D721Med (cell line): ENCODE data around the gene ICAM1.

Experiments
- DNase-seq: peaks from one replicate; pipeline ENCODE4 v3.0.0; 2011; ENCODE audit warnings: low spot score; ENCODE audit not compliant: insufficient read length
- FAIRE-seq: peaks from 2 replicates; lab custom pipeline; 2011; peaks lifted over from hg19 to GRCh38; lab: Jason Lieb, UNC
- TF ChIP-seq, protein P1 (sequence below): IDR thresholded peaks from 2 replicates; pipeline ENCODE4 v1.5.1; 2012; ENCODE audit warnings: mild to moderate bottlenecking, control low read depth; ENCODE audit not compliant: insufficient read depth; ENCODE audit errors: missing control alignments

The ICAM1 gene

DNA sequence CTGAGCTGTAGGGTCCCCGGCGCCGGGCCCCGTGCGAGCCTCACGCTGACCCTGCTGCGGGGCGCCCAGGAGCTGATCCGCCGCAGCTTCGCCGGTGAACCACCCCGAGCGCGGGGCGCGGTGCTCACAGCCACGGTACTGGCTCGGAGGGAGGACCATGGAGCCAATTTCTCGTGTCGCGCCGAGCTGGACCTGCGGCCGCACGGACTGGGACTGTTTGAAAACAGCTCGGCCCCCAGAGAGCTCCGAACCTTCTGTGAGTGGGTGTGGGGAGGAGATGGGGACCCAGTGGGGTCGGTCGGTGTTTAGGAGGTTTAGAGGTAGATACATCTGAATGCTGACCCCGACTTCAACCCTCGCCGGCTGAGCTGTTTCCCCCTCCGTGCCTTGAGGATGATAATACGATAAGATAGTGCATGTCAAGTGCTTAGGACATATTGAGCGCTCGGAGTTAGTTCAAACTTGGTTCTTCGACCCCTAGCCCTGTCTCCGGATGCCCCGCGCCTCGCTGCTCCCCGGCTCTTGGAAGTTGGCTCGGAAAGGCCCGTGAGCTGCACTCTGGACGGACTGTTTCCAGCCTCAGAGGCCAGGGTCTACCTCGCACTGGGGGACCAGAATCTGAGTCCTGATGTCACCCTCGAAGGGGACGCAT is 20.8 kb downstream of the ICAM1 start:
- no peak for DNase-seq
- TF ChIP-seq, protein P1, sequence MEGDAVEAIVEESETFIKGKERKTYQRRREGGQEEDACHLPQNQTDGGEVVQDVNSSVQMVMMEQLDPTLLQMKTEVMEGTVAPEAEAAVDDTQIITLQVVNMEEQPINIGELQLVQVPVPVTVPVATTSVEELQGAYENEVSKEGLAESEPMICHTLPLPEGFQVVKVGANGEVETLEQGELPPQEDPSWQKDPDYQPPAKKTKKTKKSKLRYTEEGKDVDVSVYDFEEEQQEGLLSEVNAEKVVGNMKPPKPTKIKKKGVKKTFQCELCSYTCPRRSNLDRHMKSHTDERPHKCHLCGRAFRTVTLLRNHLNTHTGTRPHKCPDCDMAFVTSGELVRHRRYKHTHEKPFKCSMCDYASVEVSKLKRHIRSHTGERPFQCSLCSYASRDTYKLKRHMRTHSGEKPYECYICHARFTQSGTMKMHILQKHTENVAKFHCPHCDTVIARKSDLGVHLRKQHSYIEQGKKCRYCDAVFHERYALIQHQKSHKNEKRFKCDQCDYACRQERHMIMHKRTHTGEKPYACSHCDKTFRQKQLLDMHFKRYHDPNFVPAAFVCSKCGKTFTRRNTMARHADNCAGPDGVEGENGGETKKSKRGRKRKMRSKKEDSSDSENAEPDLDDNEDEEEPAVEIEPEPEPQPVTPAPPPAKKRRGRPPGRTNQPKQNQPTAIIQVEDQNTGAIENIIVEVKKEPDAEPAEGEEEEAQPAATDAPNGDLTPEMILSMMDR, result no peak
- FAIRE-seq, result no peak

GRCh38 chr19:10292206-10292788 is 21.4 kb downstream of the ICAM1 start:
- DNase-seq, result peak; percentile 90
- FAIRE-seq, result no peak
- TF ChIP-seq, protein P1, result no peak

DNA sequence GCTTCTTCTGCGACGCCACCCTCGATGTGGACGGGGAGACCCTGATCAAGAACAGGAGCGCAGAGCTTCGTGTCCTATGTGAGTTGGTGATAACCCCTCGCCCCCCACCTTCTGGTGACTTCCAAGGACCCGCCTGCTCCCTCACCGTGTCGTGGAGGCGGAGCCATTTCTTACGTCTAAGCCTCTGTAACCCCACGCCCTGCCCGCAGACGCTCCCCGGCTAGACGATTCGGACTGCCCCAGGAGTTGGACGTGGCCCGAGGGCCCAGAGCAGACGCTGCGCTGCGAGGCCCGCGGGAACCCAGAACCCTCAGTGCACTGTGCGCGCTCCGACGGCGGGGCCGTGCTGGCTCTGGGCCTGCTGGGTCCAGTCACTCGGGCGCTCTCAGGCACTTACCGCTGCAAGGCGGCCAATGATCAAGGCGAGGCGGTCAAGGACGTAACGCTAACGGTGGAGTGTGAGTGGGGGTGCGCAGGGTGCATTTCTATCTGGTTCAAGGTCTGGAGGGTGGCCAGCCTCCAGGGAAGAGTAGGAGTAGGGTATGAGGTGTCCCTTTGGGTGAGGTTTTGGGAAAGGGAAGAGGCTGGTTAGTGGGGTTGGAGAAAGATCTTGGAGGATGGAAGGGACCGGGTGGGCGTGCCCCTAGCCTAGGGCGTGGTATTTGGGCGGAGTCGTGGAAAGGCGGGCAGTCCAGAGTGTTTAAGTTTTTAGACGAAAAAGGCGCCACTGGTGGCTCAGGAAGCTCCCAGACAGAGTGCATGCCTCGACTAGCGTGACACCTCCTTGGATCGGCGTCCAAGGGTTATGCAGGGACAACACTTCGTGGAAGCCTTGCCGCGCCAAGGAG is 22.1 kb downstream of the ICAM1 start:
- no peak for FAIRE-seq
- DNase-seq, result no peak
- TF ChIP-seq, protein P1, result no peak

GRCh38 chr19:10293637-10294367 is 22.9 kb downstream of the ICAM1 start:
- FAIRE-seq (no peak), DNase-seq (no peak)
- TF ChIP-seq, protein P1, result no peak

- TF ChIP-seq, protein P1, result no peak
- FAIRE-seq (no peak), DNase-seq (no peak)
Measured at GRCh38 chr19:10294368-10294697, 23.4 kb downstream of the ICAM1 start.

- FAIRE-seq (no peak), DNase-seq (no peak)
- TF ChIP-seq, protein P1, result no peak
Measured at GRCh38 chr19:10295305-10295846, 24.5 kb downstream of the ICAM1 start.
